Fibroblast of skin of back (primary cell): Measurements from ENCODE around the gene RELB. TPM values are rescaled to one million over a fixed set of nuclear protein-coding genes. Genes with fewer than 3 reads are reported as not detected.
A peak's percentile ranks its signal among the peaks of the same experiment; 100 is the strongest.
"Not testable (repeated sequence)": the region's sequence is repeated elsewhere in the genome, so short reads cannot be mapped to it uniquely, and the experiment has no call there.

Experiments
- DNase-seq: peaks from one replicate; pipeline ENCODE4 v3.0.0-alpha.2; 2013
- polyA plus RNA-seq, 2 experiments: library from polyadenylated mRNA; unstranded; fragments of 120-200 nt; gene quantifications; one replicate each; pipeline ENCODE4 v1.2.1, GENCODE V29; 2013; ENCODE audit not compliant: insufficient read length in 2 of 2

The RELB gene
- 8.4 TPM for polyA plus RNA-seq (2013, experiment 1 of 2; ENCODE audit: insufficient read length)
- 7.9 TPM for polyA plus RNA-seq (2013, experiment 2 of 2; ENCODE audit: insufficient read length)

- peak; percentile 89 for DNase-seq
Measured at GRCh38 chr19:45001087-45001739, at the start of gene RELB. TSS of gene RELB (plus strand) at chr19:45001464. CDS start at chr19:45001580, 116 bp downstream.

- no peak for DNase-seq
Measured at GRCh38 chr19:44954278-44954648, 47.0 kb upstream of the RELB start.

GRCh38 chr19:44954649-44955504 lies 46.4 kb upstream of the RELB start, which contains the start of gene CLPTM1:
TSS of gene CLPTM1 (plus strand) at chr19:44955380. CDS start at chr19:44955396, 16 bp downstream.
- peak; percentile 97 for DNase-seq

GRCh38 chr19:44955505-44956439 lies 45.5 kb upstream of the RELB start:
- DNase-seq: peak; percentile 7

GRCh38 chr19:44957526-44957925 lies 43.7 kb upstream of the RELB start:
- DNase-seq: no peak

GRCh38 chr19:44958090-44958489 lies 43.2 kb upstream of the RELB start:
- DNase-seq: no peak

GRCh38 chr19:44959691-44960090 lies 41.6 kb upstream of the RELB start:
- no peak for DNase-seq

- DNase-seq: no peak
Measured at GRCh38 chr19:44960906-44961728, 40.1 kb upstream of the RELB start.

GRCh38 chr19:44961821-44962220 lies 39.4 kb upstream of the RELB start:
- DNase-seq: no peak

- DNase-seq: no peak
Measured at GRCh38 chr19:44968118-44968517, 33.1 kb upstream of the RELB start.

- no peak for DNase-seq
Measured at GRCh38 chr19:44968670-44969069, 32.6 kb upstream of the RELB start.

GRCh38 chr19:44969437-44969836 lies 31.8 kb upstream of the RELB start:
- no peak for DNase-seq

- DNase-seq: not testable (repeated sequence)
Measured at GRCh38 chr19:44971451-44971850, 29.8 kb upstream of the RELB start.

- DNase-seq: no peak
Measured at GRCh38 chr19:44972802-44973201, 28.5 kb upstream of the RELB start.

- no peak for DNase-seq
Measured at GRCh38 chr19:44973982-44974735, 27.1 kb upstream of the RELB start.

- no peak for DNase-seq
Measured at GRCh38 chr19:44974857-44975256, 26.4 kb upstream of the RELB start.

GRCh38 chr19:44975444-44975843 lies 25.8 kb upstream of the RELB start:
- no peak for DNase-seq

GRCh38 chr19:44984005-44984404 lies 17.3 kb upstream of the RELB start:
- DNase-seq: no peak

GRCh38 chr19:44985445-44985844 lies 15.8 kb upstream of the RELB start:
- no peak for DNase-seq

- no peak for DNase-seq
Measured at GRCh38 chr19:44986389-44986788, 14.9 kb upstream of the RELB start.

GRCh38 chr19:44987148-44987675 lies 14.1 kb upstream of the RELB start:
- DNase-seq: no peak
